Gastrocnemius medialis (tissue), 4 donors: ENCODE data around the gene PTPN21. TPM values are rescaled to one million over a fixed set of nuclear protein-coding genes. Genes with fewer than 3 reads are reported as not detected.

Experiments used
- ATAC-seq, 2 donors: fragments of 150-250 bp; one replicate each; pipeline ENCODE4 v1.9.1; 2016
- DNase-seq, 2 donors: peaks; one replicate each; pipeline ENCODE4 v3.0.0-alpha.2; 2019
- H3K27ac ChIP-seq, 4 donors: fragments of 200-600 bp; sonication (generic); 1 replicate in 1 of 4; 2 replicates in 3 of 4; pipeline ENCODE4 v1.5.1; 2016 to 2018; ENCODE audit warnings: mild to moderate bottlenecking in 2 of 4, moderate library complexity in 1 of 4
- H3K27me3 ChIP-seq, 3 donors: fragments of 200-600 bp; sonication (generic) in 2 of 3; 1 replicate in 1 of 3; 2 replicates in 2 of 3; pipeline versions ENCODE4 v1.5.1 to v1.6.0; 2016 to 2019; ENCODE audit warnings: mild to moderate bottlenecking in 1 of 3, moderate library complexity in 1 of 3
- H3K36me3 ChIP-seq, 2 donors: fragments of 200-600 bp; sonication (generic) in 1 of 2; one replicate each; pipeline ENCODE4 v1.5.1; 2017 to 2018
- H3K4me1 ChIP-seq, 2 donors: fragments of 200-600 bp; sonication (generic) in 1 of 2; one replicate each; pipeline ENCODE4 v1.5.1; 2016 to 2017; ENCODE audit warnings: mild to moderate bottlenecking in 2 of 2
- H3K4me3 ChIP-seq, 4 donors: fragments of 200-600 bp; sonication (generic) in 3 of 4; 1 replicate in 1 of 4; 2 replicates in 3 of 4; pipeline ENCODE4 v1.5.1; 2016 to 2019; ENCODE audit warnings: mild to moderate bottlenecking in 2 of 4
- H3K9me3 ChIP-seq, 3 donors: fragments of 200-600 bp; sonication (generic) in 2 of 3; 1 replicate in 1 of 3; 2 replicates in 2 of 3; pipeline ENCODE4 v1.5.1; 2016 to 2019
- POLR2A ChIP-seq, 2 donors: fragments of 450-650 bp; IDR thresholded peaks; one replicate each; pipeline ENCODE4 v1.6.1; 2017; ENCODE audit warnings: antibody characterized with exemption in 2 of 2, mild to moderate bottlenecking in 2 of 2, moderate library complexity in 2 of 2
- in situ Hi-C, 4 donors: fragments of 200-750 bp; cut with MboI; loops; one replicate each; pipeline versions ENCODE4 v1.15.0 to v1.8.0; 2017; ENCODE audit warnings: low sequenced_read_pairs in 4 of 4
- intact Hi-C: fragments of 100-400 bp; cut with DNase I; formaldehyde crosslinking; loops from one replicate; pipeline ENCODE4 v1.15.1; 2023; ENCODE audit warnings: low total_unique reads
- total RNA-seq, 4 donors: library from RNA; depleted of rRNA; stranded (reverse); fragments of >200 nt; gene quantifications; one replicate each; pipeline versions ENCODE4 v1.1.0 to v1.2.3, GENCODE V29; 2016
- TF ChIP-seq, protein P1 (sequence below), 5 experiments: fragments of 450-650 bp in 3 of 5; fragments of 200-600 bp in 2 of 5; sonication (generic) in 2 of 5; IDR thresholded peaks in 4 of 5; conservative IDR thresholded peaks in 1 of 5; 1 replicate in 4 of 5; 2 replicates in 1 of 5; pipeline ENCODE4 v1.5.1; 2016 to 2019; ENCODE audit warnings: antibody characterized with exemption in 5 of 5, mild to moderate bottlenecking in 3 of 5, moderate library complexity in 3 of 5

The PTPN21 gene
- total RNA-seq, 4 donors from 2014 or later: 5.6 to 11.1 (median 8.6) TPM

GRCh38 chr14:88477513-88478250, 77.1 kb downstream of the PTPN21 start:
- ATAC-seq (no peak), DNase-seq (no peak)
- intact Hi-C loops: no loop called here
- in situ Hi-C loops: no loop called here
- Histone ChIP-seq H3K36me3 (peaks cover 0 to 65% of the 10 kb centered on the region in 2 donors), H3K4me3 (no peak overlapping the region), H3K9me3 (no peaks in the 10 kb centered on the region), H3K27me3 (no peaks in the 10 kb centered on the region), H3K27ac (no peak overlapping the region), H3K4me1 (no peaks in the 10 kb centered on the region)
- no peak for TF ChIP-seq POLR2A (IDR thresholded peaks at IDR 0.05)
- TF ChIP-seq, protein P1, sequence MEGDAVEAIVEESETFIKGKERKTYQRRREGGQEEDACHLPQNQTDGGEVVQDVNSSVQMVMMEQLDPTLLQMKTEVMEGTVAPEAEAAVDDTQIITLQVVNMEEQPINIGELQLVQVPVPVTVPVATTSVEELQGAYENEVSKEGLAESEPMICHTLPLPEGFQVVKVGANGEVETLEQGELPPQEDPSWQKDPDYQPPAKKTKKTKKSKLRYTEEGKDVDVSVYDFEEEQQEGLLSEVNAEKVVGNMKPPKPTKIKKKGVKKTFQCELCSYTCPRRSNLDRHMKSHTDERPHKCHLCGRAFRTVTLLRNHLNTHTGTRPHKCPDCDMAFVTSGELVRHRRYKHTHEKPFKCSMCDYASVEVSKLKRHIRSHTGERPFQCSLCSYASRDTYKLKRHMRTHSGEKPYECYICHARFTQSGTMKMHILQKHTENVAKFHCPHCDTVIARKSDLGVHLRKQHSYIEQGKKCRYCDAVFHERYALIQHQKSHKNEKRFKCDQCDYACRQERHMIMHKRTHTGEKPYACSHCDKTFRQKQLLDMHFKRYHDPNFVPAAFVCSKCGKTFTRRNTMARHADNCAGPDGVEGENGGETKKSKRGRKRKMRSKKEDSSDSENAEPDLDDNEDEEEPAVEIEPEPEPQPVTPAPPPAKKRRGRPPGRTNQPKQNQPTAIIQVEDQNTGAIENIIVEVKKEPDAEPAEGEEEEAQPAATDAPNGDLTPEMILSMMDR (IDR thresholded peaks at IDR 0.05 in 4 of 5, conservative IDR thresholded peaks at IDR 0.05 in 1 of 5): no peak

DNA sequence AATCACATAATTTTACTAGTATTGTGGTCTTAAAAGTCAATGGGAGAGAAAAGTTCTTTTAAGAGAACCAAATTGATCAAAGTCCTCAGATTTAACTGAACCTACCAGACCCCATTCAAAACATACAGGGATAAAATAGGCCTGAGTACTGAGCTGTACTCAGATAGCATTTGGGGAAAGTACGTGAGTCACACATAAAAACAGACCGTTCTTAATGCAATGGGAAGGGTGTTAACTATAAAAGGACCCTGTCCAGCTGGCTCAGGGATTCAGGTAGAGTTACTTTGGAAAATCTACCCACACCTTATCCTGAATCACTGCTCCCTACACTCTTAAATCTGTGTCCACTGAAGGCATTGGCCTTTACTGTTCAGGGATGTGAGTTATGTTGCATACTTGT, 78.0 kb downstream of the PTPN21 start:
- Histone ChIP-seq H3K27me3 (no peaks in the 10 kb centered on the region), H3K27ac (no peak overlapping the region), H3K4me1 (no peaks in the 10 kb centered on the region), H3K36me3 (peaks cover 0 to 70% of the 10 kb centered on the region in 2 donors), H3K4me3 (no peak overlapping the region), H3K9me3 (no peaks in the 10 kb centered on the region)
- TF ChIP-seq, protein P1 (IDR thresholded peaks at IDR 0.05 in 4 of 5, conservative IDR thresholded peaks at IDR 0.05 in 1 of 5): no peak
- TF ChIP-seq POLR2A (IDR thresholded peaks at IDR 0.05): no peak
- intact Hi-C loops: no loop called here
- ATAC-seq (no peak), DNase-seq (no peak)
- in situ Hi-C loops: no loop called here

GRCh38 chr14:88476214-88476774, 78.5 kb downstream of the PTPN21 start:
- intact Hi-C loops (no loop called here), in situ Hi-C loops (no loop called here)
- DNase-seq (no peak), ATAC-seq (no peak)
- Histone ChIP-seq H3K9me3 (no peaks in the 10 kb centered on the region), H3K4me3 (no peak overlapping the region), H3K4me1 (peaks cover 0 to under 1% of the 10 kb centered on the region in 2 donors), H3K27me3 (no peaks in the 10 kb centered on the region), H3K36me3 (peaks cover 0 to 74% of the 10 kb centered on the region in 2 donors), H3K27ac (no peak overlapping the region)
- TF ChIP-seq POLR2A (IDR thresholded peaks at IDR 0.05): no peak
- TF ChIP-seq, protein P1 (IDR thresholded peaks at IDR 0.05 in 4 of 5, conservative IDR thresholded peaks at IDR 0.05 in 1 of 5): no peak

GRCh38 chr14:88473791-88474190, 81.0 kb downstream of the PTPN21 start:
- ATAC-seq: no peak

More at GRCh38 chr14:88473791-88474190, 81.0 kb downstream of the PTPN21 start:
- peaks cover 0 to 84% of the 10 kb centered on the region in 2 donors for H3K36me3 ChIP-seq
- no peak overlapping the region for H3K4me3 ChIP-seq
- no peaks in the 10 kb centered on the region for H3K9me3 ChIP-seq
- in situ Hi-C loops: no loop called here
- H3K27ac ChIP-seq: no peak overlapping the region
- H3K27me3 ChIP-seq: no peaks in the 10 kb centered on the region
- no peak for DNase-seq
- intact Hi-C loops: no loop called here
- H3K4me1 ChIP-seq: peaks cover 0 to 6% of the 10 kb centered on the region in 2 donors
- TF ChIP-seq, protein P1 (IDR thresholded peaks at IDR 0.05 in 4 of 5, conservative IDR thresholded peaks at IDR 0.05 in 1 of 5): no peak
- no peak for TF ChIP-seq POLR2A (IDR thresholded peaks at IDR 0.05)
